ENCODE data around the gene SPATA6.
"Not testable (repeated sequence)": the region's sequence is repeated elsewhere in the genome, so short reads cannot be mapped to it uniquely, and the experiment has no call there.

SPATA6 gene

DNA sequence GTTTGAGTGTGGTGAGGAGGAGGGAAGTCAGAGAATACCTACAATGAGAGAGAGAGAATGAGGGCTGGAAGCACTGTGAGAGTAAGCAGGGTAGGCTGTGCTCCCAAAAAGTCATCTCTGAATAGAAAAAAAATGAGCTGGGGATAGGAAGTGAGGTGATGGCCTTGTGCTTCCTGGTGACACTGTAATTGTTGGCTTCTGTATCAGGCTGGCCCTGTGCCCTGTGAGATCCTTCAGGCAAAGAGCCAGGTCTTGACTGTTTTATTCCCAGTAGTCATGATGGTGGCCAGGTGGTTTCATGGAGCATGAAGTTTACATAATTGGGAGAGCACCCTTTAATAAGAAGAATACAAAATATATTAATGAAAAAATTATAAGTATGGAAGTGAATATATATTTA lies 20.4 kb upstream of the SPATA6 start:
- intact Hi-C loops (cut with DNase I; ENCODE audit: low total_unique reads), result loop anchor here (10.0 kb wide), 1 partner anchor 138 kb away; no protein-coding TSS in a partner anchor
- no peak for DNase-seq
- H3K27ac ChIP-seq, result no peak overlapping the region

DNA sequence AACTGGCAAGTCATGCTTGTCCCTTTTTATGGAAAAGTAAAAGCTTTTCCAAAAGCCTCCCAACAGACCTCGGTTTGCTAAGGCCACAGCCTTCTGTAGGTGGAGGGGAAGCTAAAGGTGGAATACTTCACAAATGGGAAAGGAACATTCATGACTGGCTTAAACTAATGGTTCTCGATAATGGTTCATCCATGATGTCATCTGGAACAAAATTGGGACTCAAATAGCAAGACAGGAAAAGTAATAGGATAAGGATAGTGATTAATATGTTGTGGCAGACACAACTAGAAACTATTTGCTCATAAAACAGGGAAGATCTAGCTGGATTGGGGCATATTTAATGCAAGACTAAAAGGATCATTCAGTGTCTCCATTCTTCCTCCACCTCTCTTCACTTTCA lies 16.7 kb upstream of the SPATA6 start:
- Histone ChIP-seq H3K9me3 (no peaks in the 10 kb centered on the region), H3K27ac (no peak overlapping the region), H3K27me3 (no peaks in the 10 kb centered on the region), H3K4me1 (no peaks in the 10 kb centered on the region), H3K4me3 (no peak overlapping the region), H3K36me3 (no peaks in the 10 kb centered on the region)
- TF ChIP-seq, protein P1, sequence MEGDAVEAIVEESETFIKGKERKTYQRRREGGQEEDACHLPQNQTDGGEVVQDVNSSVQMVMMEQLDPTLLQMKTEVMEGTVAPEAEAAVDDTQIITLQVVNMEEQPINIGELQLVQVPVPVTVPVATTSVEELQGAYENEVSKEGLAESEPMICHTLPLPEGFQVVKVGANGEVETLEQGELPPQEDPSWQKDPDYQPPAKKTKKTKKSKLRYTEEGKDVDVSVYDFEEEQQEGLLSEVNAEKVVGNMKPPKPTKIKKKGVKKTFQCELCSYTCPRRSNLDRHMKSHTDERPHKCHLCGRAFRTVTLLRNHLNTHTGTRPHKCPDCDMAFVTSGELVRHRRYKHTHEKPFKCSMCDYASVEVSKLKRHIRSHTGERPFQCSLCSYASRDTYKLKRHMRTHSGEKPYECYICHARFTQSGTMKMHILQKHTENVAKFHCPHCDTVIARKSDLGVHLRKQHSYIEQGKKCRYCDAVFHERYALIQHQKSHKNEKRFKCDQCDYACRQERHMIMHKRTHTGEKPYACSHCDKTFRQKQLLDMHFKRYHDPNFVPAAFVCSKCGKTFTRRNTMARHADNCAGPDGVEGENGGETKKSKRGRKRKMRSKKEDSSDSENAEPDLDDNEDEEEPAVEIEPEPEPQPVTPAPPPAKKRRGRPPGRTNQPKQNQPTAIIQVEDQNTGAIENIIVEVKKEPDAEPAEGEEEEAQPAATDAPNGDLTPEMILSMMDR (IDR thresholded peaks at IDR 0.05), result no peak
- no peak for DNase-seq
- intact Hi-C loops (cut with DNase I; ENCODE audit: low total_unique reads), result no loop called here

More for the DNA sequence above, 20.4 kb upstream of the SPATA6 start:
- TF ChIP-seq, protein P1 (IDR thresholded peaks at IDR 0.05), result no peak
- Histone ChIP-seq H3K4me3 (no peak overlapping the region), H3K36me3 (no peaks in the 10 kb centered on the region), H3K9me3 (no peaks in the 10 kb centered on the region), H3K27me3 (no peaks in the 10 kb centered on the region), H3K4me1 (peaks cover 0 to 10% (median 7%) of the 10 kb centered on the region in 4 donors)

DNA sequence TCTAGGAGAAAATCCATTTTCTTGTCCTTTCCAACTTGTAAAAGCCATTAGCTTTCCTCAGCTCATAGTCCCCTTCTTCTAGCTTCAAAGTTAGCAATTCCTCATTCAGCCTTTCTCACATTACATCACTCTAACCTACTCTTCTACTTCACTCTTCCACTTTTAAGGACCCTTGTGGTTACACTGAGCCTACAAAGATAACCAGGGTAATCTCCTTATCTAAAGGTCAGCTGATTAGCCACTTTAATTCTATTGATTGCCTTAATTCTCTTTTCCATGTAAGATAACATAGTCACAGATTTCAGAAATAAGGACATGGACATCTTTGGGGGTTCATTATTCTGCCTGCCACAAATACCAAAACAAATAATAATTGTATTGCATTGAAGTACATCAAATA lies 8.5 kb upstream of the SPATA6 start:
- no peak for DNase-seq
- no peak overlapping the region for H3K4me3 ChIP-seq
- intact Hi-C loops (cut with DNase I; ENCODE audit: low total_unique reads), result no loop called here
- H3K36me3 ChIP-seq, result no peaks in the 10 kb centered on the region
- no peaks in the 10 kb centered on the region for H3K27me3 ChIP-seq
- no peaks in the 10 kb centered on the region for H3K4me1 ChIP-seq
- TF ChIP-seq, protein P1 (IDR thresholded peaks at IDR 0.05), result no peak
- no peaks in the 10 kb centered on the region for H3K9me3 ChIP-seq
- H3K27ac ChIP-seq, result no peak overlapping the region

DNA sequence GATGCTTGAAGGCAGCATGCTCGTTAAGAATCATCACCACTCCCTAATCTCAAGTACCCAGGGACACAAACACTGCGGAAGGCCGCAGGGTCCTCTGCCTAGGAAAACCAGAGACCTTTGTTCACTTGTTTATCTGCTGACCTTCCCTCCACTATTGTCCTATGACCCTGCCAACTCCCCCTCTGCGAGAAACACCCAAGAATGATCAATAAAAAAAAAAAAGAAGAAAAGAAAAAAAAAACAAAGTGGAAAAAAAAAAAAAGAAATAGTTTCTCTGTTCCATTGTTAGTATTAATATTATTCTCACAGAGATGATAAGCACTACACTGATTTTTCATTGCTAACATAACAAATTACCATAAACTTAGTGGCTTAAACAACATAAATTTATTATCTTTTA lies 8.0 kb upstream of the SPATA6 start:
- H3K4me1 ChIP-seq; H3K27me3 ChIP-seq; H3K4me3 ChIP-seq; DNase-seq; H3K36me3 ChIP-seq; H3K27ac ChIP-seq; H3K9me3 ChIP-seq; intact Hi-C loops (cut with DNase I; ENCODE audit: low total_unique reads): not testable (repeated sequence)

DNA sequence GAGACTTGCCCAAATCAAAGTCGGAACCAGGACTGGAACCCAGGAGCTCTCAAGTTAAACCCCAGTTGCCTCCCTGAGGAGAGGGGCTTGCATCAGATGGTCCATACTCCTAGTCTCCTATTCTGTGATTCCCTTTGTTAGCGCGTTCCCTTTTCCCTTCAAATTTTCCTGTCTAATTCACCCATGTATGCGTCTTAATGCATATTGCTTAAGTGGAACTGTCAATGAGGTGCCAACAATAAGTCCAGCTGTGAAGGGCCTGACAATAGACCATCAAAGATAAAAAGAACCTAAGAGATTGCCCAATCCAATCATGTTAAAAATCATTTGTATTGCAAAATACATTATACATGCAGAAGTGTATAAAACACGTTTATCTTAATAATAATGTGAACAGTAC lies 634 bp upstream of the SPATA6 start:
- intact Hi-C loops (cut with DNase I; ENCODE audit: low total_unique reads), result no loop called here
- no peaks in the 10 kb centered on the region for H3K9me3 ChIP-seq
- no peak for DNase-seq
- peaks cover 3 to 27% (median 19%) of the 10 kb centered on the region in 4 donors for H3K4me1 ChIP-seq
- peak overlapping the region; percentile 88 to 92 for H3K27ac ChIP-seq
- H3K27me3 ChIP-seq, result no peaks in the 10 kb centered on the region
- no peaks in the 10 kb centered on the region for H3K36me3 ChIP-seq
- peak overlapping the region; percentile 76 to 88 for H3K4me3 ChIP-seq
- TF ChIP-seq, protein P1 (IDR thresholded peaks at IDR 0.05), result no peak

DNA sequence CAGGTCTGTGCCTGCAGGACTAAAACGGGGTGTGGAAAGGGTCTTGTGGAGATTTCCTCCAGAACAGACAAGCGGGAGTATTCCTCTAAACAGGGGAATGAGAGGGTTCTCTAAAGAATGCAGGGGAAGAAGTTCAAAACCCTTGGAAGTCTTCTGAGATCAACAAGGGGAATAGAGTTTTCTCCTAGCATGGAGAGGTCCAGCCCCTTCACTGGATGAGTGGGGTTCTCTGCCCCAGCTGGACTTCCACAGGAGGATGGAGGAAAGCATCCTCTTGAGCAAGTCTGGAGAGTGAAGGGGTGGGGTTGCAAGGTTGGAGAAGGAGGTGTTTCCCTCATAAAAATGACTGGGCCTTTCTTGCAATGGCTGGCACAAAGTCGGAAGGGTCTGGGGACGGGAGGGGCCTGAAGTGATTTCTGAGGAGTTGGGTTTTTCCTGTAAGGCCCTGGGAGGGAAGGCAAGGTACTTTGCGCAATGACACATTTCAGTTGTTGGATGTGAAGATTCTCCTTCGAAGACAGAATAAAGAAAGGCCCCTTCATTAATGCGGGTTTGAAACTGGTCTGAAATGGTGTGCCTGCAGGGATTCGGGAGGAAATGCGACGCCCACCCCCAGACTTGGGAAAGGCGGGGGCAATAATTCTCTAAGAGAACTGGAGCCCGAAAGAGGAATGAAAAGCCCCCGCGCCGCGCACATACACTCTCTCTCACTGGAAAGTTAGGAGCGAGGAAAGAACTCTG lies 884 bp downstream of the SPATA6 start:
- TF ChIP-seq, protein P1 (IDR thresholded peaks at IDR 0.05), result no peak

More for the DNA sequence above, 884 bp downstream of the SPATA6 start:
- DNase-seq, result peak in 1 of 2 donors; percentile 38
- Histone ChIP-seq H3K4me3 (peak overlapping the region; percentile 76 to 88), H3K36me3 (no peaks in the 10 kb centered on the region), H3K9me3 (no peaks in the 10 kb centered on the region), H3K27me3 (no peaks in the 10 kb centered on the region), H3K27ac (peak overlapping the region; percentile 88 to 92), H3K4me1 (peaks cover 3 to 27% (median 19%) of the 10 kb centered on the region in 4 donors)
- intact Hi-C loops (cut with DNase I; ENCODE audit: low total_unique reads), result no loop called here

Data from tibial artery (tissue), 4 donors.